ENCODE data around the gene YWHAQ. TPM values are rescaled to one million over a fixed set of nuclear protein-coding genes. Genes with fewer than 3 reads are reported as not detected.

Gene YWHAQ
- total and polyA plus RNA-seq, 2 donors (not counting 1 experiment from before 2014, with no cell fraction given): 68.7 to 126 TPM

- no peak overlapping the region for H3K27ac Mint-ChIP-seq
- Histone ChIP-seq H2AFZ (ENCODE audit: insufficient read depth, low read depth, low read length, poor library complexity, severe bottlenecking) (no peak overlapping the region), H3K4me1 (ENCODE audit: control insufficient read depth in 2 of 2, insufficient read depth in 2 of 2, low read length in 2 of 2) (peaks cover 3 to 4% of the 10 kb centered on the region in 2 donors)
Observed at GRCh38 chr2:9679218-9679617, 48.4 kb upstream of the YWHAQ start.

GRCh38 chr2:9678544-9678943 lies 47.7 kb upstream of the YWHAQ start:
- H4K20me1 ChIP-seq (ENCODE audit: control insufficient read depth, insufficient read depth, low read length, poor library complexity, severe bottlenecking): no peaks in the 10 kb centered on the region
- no peak for TF ChIP-seq CTCF (IDR thresholded peaks at IDR 0.05)
- no peak for TF ChIP-seq EZH2 (IDR thresholded peaks at IDR 0.05; ENCODE audit: borderline replicate concordance, insufficient read depth, low read depth, low read length, poor library complexity, severe bottlenecking)
- H3K4me2 ChIP-seq (replicated peaks; ENCODE audit: low read depth, low read length, poor library complexity, severe bottlenecking): no peak overlapping the region
- no peak overlapping the region for H3K4me3 ChIP-seq (ENCODE audit: control extremely low read depth in 1 of 5, extremely low read depth in 1 of 5, insufficient read depth in 1 of 5, low read depth in 2 of 5, low read length in 4 of 5)
- H2AFZ ChIP-seq (ENCODE audit: insufficient read depth, low read depth, low read length, poor library complexity, severe bottlenecking): no peak overlapping the region
- no peaks in the 10 kb centered on the region for H3K36me3 ChIP-seq (replicated peaks in 1 of 2; ENCODE audit: control extremely low read depth in 1 of 2, control insufficient read depth in 1 of 2, extremely low read depth in 1 of 2, insufficient read depth in 2 of 2, low read length in 1 of 2)
- WGBS (ENCODE audit: insufficient coverage): no CpG with 5 or more reads among the region's 10 CpGs
- H3K4me1 ChIP-seq (ENCODE audit: control insufficient read depth in 2 of 2, insufficient read depth in 2 of 2, low read length in 2 of 2): peaks cover 3 to 4% of the 10 kb centered on the region in 2 donors
- no peaks in the 10 kb centered on the region for H3K79me2 ChIP-seq (ENCODE audit: control insufficient read depth, insufficient read depth, low read length)
- Mint-ChIP-seq H3K27me3 (peaks cover 7% of the 10 kb centered on the region), H3K27ac (no peak overlapping the region), H3K9me3 (ENCODE audit: insufficient read depth) (no peaks in the 10 kb centered on the region), H3K4me3 (no peak overlapping the region), H3K4me1 (peaks cover 5% of the 10 kb centered on the region)
- ATAC-seq (ENCODE audit: low read depth): no peak
- ChIA-PET POLR2A (no interaction called here), CTCF (no interaction called here)
- H3K9ac ChIP-seq (ENCODE audit: low read length): no peak overlapping the region
- DNase-seq: no peak
- no peak overlapping the region for H3K27ac ChIP-seq (ENCODE audit: low read length in 2 of 2)
- H3K27me3 ChIP-seq (replicated peaks in 1 of 4; ENCODE audit: control extremely low read depth in 1 of 4, control insufficient read depth in 3 of 4, insufficient read depth in 4 of 4, low read length in 3 of 4): no peaks in the 10 kb centered on the region
- H3K9me3 ChIP-seq (ENCODE audit: control extremely low read depth in 1 of 3, control insufficient read depth in 2 of 3, insufficient read depth in 1 of 3, low read length in 2 of 3): peaks cover 0 to 4% (median 0%) of the 10 kb centered on the region in 3 donors
- intact Hi-C loops (cut with micrococcal nuclease): no loop called here

More at GRCh38 chr2:9679218-9679617, 48.4 kb upstream of the YWHAQ start:
- 100% methylated on average over 2 of the region's 2 CpGs for WGBS (ENCODE audit: insufficient coverage)
- Mint-ChIP-seq H3K27me3 (peaks cover 4% of the 10 kb centered on the region), H3K9me3 (ENCODE audit: insufficient read depth) (no peaks in the 10 kb centered on the region), H3K4me3 (no peak overlapping the region), H3K4me1 (peaks cover 5% of the 10 kb centered on the region)
- ATAC-seq (ENCODE audit: low read depth) (no peak), DNase-seq (no peak)
- Histone ChIP-seq H3K4me2 (replicated peaks; ENCODE audit: low read depth, low read length, poor library complexity, severe bottlenecking) (no peak overlapping the region), H3K36me3 (replicated peaks in 1 of 2; ENCODE audit: control extremely low read depth in 1 of 2, control insufficient read depth in 1 of 2, extremely low read depth in 1 of 2, insufficient read depth in 2 of 2, low read length in 1 of 2) (no peaks in the 10 kb centered on the region), H3K9ac (ENCODE audit: low read length) (no peak overlapping the region), H3K4me3 (ENCODE audit: control extremely low read depth in 1 of 5, extremely low read depth in 1 of 5, insufficient read depth in 1 of 5, low read depth in 2 of 5, low read length in 4 of 5) (no peak overlapping the region), H3K27me3 (replicated peaks in 1 of 4; ENCODE audit: control extremely low read depth in 1 of 4, control insufficient read depth in 3 of 4, insufficient read depth in 4 of 4, low read length in 3 of 4) (no peaks in the 10 kb centered on the region), H3K9me3 (ENCODE audit: control extremely low read depth in 1 of 3, control insufficient read depth in 2 of 3, insufficient read depth in 1 of 3, low read length in 2 of 3) (peaks cover 0 to 4% (median 0%) of the 10 kb centered on the region in 3 donors), H3K79me2 (ENCODE audit: control insufficient read depth, insufficient read depth, low read length) (no peaks in the 10 kb centered on the region), H3K27ac (ENCODE audit: low read length in 2 of 2) (no peak overlapping the region), H4K20me1 (ENCODE audit: control insufficient read depth, insufficient read depth, low read length, poor library complexity, severe bottlenecking) (no peaks in the 10 kb centered on the region)
- no peak for TF ChIP-seq CTCF (IDR thresholded peaks at IDR 0.05)
- no peak for TF ChIP-seq EZH2 (IDR thresholded peaks at IDR 0.05; ENCODE audit: borderline replicate concordance, insufficient read depth, low read depth, low read length, poor library complexity, severe bottlenecking)
- intact Hi-C loops (cut with micrococcal nuclease): no loop called here
- ChIA-PET CTCF (no interaction called here), POLR2A (no interaction called here)

Measured in B cell (primary cell).